GM18498 (cell line): ENCODE data around the gene CENPP.
"Not testable (repeated sequence)": the region's sequence is repeated elsewhere in the genome, so short reads cannot be mapped to it uniquely, and the experiment has no call there.

Experiments used
- ATAC-seq: cut with Tn5 transposase; IDR thresholded peaks from one replicate; pipeline ENCODE4 v1.9.1; 2021; ENCODE audit warnings: mild to moderate bottlenecking, moderate library complexity; ENCODE audit not compliant: unreplicated experiment

The CENPP gene

GRCh38 chr9:92611621-92612285 lies 286.0 kb downstream of the CENPP start:
- no peak for ATAC-seq

DNA sequence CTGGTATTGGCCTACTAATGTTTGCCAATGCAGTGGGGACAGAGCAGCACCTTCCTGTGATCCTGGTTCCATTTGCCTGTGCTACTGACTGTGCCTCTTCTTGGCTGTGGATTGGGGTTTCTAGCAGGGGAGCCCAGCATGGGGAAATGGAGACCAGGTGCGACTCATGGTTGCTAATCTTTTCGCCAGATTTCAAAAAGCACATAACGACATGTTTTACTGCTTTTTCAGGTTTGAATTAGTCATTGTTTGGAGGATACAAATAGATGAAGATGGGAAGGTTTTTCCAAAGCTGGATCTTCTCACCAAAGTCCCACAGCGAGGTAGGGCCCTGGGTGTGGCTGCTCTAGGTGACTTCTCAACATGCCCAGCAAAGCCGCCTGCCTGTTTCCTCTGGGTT lies 286.5 kb downstream of the CENPP start:
- no peak for ATAC-seq

DNA sequence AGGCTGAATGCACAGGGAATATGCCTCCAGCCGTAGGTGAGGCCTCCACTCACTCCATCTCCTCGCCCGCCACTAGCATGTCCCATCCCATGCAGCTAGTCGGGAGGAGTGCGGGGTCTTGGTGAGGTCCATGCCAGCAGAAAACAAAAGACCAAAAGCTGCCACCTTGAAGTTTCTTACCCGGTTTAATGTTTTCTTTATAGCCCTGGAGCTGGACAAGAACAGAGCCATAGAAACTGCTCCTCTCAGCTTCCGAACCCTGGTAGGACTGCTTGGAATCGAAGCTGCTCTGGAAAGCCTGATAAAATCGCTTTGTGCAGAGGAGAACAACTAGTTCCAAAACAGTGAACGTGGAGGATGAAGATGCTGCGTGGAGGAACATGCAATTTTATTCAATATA lies 287.1 kb downstream of the CENPP start:
- no peak for ATAC-seq

DNA sequence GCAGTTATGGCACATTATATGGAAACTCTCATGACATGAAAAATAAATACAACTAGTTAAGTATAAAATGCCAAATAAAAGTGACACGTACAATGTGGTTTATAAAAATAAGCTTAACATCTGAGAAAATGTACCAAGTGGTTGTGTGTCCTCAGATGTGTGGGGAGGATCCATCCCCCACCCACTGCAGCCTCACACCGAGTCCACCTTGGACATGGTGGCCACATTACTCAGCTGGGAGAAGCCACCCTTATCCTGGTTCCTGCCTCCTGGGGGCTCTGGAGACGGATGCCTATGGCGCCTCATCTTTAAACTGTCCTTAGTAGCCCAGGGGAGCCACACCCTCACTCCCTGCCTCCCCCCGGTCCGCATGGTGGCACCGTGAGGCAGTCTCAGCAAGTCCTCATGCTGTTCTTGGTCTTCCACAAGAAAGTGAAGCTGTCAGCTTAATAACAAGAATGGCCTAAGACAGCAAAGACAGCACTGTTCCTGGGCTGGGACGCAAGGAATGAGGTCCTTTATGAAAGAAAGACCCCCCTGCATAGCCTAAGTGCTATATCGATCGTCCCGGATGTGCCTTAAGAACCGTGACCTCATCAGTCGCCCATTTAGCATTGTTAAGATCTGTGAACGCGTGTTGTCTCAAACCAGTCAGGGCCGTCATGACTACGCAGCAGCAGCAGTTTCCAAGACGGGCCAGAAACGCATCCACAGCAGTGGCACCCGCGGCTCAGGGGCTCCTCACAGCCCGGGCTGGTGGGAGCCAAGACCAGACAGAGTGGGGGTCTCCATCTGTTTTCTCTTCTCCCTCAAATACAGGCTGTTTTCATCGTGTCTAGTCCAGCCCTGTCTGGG lies 287.7 kb downstream of the CENPP start:
- ATAC-seq = no peak

DNA sequence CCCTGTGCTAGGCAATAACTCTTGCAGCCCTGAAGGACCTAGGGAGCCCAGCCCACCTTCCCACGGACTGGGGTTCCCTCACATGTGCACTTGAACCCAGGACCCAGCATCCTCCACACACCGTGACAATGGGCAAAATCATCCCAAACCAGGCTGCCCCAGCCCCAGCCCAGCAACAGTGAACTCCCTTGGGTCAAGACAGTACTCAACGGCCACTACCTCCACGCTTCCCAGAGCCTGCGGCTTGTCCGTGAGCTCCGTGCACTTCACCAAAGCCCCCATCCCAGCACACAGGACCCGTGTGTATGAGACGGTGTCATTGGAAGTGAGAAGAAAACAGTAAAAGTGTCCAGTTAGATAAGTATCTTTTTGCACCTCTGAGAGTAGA lies 288.4 kb downstream of the CENPP start:
- ATAC-seq = no peak

DNA sequence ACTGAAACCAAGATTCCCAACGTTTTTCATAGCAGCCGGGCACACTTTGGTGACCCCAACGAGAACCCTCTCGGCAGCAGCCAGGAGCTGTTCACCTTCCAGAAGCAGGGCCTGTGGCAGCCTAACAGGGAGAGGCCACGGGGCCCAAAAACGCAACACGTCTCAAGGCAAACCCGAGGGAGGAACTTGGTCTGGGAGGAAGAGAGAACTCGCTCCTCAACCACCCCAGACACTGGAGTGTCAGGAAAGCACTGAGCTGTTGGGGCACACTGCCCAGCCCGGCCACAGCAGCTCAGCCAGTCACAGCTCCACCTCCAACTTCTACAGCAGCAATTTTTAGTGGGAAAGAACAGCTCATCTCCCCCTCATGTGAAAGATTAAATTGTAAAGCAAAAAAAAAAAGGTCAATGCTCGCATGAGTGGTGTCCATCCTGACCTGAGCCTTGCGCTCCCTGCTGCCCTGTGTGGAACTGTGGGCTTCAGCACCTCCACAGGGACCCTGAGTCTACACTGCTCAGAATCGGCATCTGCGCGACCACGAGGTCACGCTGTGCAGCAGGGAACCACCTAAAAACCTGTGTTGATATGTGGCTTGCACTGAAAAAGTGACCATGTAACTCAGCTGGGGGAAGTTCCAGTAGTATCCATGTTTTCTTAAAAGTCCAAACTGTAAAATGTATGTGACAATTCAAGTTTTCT lies 289.2 kb downstream of the CENPP start:
- no peak for ATAC-seq

- no peak for ATAC-seq
Measured at GRCh38 chr9:92615790-92616189, 290.0 kb downstream of the CENPP start.

GRCh38 chr9:92616199-92616641 lies 290.5 kb downstream of the CENPP start:
- ATAC-seq = no peak

GRCh38 chr9:92616655-92617111 lies 290.9 kb downstream of the CENPP start:
- ATAC-seq = no peak

DNA sequence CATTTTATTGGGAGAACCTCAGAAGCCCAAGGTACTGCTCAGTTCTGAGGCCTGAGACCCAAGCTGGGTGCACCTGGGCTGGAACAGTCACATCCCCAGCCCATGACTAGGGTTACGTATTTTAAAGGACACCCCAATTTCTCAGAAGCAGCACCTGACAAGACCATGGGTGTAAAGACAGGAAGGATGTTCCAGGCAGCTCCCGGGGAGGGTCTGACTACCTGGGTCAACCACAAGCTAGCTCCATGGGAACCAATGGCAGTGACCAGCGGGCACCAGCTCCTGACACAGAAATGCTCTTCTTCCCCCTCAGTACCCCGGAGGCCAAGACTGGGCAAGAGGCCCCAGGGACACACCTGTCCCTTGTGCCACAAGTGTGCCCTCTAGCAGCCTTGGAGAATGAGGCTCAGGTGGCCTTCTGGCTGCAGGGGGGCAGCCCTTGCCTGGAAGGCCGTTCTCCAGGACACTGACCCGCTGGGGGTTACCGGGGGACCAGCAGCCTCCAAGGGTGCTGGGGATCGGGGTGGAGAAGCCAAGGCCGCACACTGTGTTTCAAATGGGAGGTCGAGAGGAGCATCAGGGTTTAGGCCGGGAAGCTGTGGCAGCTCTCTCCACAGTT lies 291.6 kb downstream of the CENPP start:
- ATAC-seq = no peak

- ATAC-seq = no peak
Measured at GRCh38 chr9:92617951-92618510, 292.3 kb downstream of the CENPP start.

DNA sequence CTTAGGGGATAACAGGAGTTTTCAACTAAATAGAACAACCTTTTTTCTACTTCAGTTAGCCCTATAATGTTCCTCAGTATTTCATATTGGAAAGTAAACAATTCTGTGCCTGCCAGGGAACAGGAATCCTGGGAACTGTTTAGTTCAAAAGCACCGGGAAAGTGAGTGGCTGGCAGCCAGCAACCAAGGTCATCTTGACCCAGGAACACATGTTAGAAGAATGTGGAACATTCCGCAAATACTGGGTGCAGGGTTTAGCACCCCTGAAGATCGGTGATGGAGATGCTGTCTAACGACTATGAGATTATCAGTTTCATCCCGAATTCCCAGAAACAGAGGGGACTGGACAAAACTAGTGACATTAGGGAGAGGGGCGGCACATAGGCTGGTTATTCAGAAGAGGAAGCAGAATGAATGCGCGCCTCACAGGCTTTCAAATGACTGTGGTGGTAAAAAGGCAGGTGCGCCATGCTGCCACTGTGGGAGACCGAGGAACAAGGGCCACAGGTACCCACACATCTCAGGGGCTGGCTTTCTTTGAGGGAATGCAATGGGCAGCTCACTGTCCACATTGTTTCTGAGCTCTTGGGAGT lies 293.0 kb downstream of the CENPP start:
- no peak for ATAC-seq

DNA sequence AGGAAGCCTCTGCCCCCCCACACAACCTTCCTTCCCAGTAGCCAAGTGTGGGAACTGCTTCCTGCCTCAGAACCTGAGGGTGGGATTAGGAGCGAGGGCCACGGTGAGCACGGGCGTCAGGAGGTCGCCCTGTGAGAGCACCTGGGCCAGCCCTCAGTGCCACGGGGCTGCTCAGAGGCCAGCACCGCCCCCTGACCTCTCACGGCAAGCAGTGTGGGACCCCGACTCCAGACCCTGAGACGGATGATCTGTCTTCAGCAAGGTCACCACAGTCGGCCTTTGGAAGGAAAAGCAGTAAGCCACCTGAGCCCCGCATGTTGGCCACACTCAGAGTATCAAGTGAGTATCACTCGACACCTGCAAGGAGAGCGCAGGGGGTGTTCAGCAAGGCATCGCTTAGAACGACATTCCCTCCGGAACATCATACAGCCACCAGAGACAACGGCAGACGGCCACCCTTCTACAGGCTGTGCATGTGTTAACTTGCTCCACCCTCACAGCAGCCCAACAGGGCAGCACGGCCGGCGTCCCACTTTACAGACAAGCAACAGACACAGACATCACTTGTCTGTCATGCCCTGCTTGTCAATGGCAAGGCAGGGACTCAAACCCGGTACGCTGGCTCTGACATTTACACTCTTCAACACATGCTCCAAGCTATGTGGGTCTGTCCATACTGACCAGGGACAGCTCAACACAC lies 294.0 kb downstream of the CENPP start:
- no peak for ATAC-seq

DNA sequence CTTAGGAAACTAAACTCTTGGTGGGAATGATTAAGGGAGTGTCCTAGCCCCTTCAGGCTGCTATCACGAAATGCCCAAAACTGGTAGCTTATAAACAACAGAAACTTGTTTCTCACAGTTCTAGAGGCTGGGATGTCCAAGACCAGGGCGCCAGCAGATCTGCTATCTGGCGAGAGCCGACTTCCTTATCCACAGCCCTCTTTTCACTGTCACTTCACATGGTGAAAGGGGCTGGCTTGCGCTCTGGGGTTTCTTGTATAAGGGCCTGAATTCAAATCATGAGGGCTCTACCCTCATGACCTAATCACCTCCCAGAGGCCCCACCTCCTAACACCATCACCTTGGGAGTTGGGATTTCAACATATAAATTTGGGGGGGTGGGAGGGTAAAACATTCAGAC lies 295.1 kb downstream of the CENPP start:
- ATAC-seq = no peak

- ATAC-seq = not testable (repeated sequence)
Measured at GRCh38 chr9:92623936-92624335, 298.2 kb downstream of the CENPP start.

DNA sequence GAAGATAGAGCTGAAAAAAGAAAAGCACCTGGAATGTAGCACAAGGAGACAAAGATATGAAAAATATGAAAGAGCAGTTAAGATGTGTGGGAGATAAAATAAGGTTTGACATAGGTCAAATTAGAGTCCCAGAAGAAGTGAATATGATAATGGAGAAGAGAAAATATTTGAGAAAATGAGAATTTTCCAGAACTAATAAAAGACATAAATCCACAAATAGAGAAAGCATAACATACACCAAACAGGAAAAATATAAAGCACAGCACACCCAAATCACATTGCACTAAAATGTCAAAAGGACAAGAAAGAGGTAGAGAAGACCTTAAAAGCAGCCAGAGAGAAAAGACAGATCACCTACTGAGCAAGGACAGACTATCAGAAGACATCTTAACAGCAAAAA lies 300.7 kb downstream of the CENPP start:
- ATAC-seq = no peak

GRCh38 chr9:92627651-92628050 lies 301.9 kb downstream of the CENPP start:
- ATAC-seq = no peak

DNA sequence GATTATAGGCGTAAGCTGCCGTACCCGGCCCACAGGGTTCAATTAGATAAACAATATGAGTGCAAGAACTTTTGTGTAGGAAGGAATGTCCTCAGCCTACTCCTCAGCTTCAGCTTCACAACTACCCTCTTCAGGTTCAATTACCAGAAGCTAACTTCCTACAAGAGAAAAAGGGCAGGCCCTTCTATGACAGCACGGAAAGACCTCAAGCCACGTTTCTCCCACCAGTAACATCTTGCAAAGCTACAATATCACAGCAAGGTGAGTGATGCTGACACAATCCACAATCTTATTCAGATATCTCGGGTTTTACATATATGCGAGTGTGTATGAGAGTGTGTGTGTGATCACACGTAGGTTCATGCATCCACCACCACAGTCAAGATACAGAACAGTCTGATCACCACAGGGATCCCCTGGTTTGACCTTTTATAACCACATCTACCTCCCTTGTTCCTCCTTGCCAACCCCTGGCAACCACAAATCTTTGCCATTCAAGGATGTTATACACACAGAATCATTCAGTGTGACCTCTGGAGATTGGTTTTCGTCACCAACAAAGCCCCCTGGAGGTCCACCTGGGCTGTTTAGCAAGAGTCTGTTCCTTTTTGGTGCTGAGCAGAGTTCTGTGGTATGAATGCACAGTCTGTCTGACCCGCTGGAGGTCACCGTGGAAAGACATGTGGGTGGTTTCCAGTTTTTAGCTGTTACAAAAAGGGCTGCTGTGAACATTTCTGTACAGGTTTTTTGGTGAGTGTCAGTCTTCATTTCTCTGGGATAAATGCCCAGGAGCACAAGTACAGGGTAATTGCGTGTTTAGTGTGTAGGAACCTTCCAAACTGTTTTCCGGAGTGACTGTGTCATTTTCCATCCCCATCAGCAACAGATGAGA lies 305.9 kb downstream of the CENPP start:
- ATAC-seq = no peak

GRCh38 chr9:92632641-92633040 lies 306.9 kb downstream of the CENPP start:
- no peak for ATAC-seq
